ENCODE results near the gene TSHZ2. TPM values are rescaled to one million over a fixed set of nuclear protein-coding genes. Genes with fewer than 3 reads are reported as not detected.

TSHZ2 gene
- total and polyA plus RNA-seq, 2 experiments from 2014 or later = 10.4 to 32.0 TPM

DNA sequence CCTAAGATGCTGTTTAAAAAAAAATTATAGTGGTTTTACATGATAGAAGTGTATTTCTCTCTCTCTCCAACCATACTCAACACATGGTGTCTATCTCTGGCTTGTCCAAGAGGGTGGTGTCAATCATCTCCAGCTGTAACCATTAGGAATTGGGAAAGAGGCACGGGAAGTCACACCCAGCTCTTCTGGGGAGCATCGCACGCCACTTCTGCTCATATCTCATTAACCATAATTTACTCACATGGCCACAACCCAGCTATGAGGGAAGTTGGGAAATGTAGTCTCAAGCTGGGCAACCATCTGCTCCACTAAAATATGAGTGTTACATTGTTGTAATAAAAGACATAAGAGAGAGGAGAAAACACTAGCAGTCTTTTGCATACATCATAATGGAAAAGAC is 30.4 kb upstream of the TSHZ2 start:
- peak in 1 of 2 donors; percentile 75 for DNase-seq (ENCODE audit: low read depth in 1 of 2, low spot score in 1 of 2)

DNA sequence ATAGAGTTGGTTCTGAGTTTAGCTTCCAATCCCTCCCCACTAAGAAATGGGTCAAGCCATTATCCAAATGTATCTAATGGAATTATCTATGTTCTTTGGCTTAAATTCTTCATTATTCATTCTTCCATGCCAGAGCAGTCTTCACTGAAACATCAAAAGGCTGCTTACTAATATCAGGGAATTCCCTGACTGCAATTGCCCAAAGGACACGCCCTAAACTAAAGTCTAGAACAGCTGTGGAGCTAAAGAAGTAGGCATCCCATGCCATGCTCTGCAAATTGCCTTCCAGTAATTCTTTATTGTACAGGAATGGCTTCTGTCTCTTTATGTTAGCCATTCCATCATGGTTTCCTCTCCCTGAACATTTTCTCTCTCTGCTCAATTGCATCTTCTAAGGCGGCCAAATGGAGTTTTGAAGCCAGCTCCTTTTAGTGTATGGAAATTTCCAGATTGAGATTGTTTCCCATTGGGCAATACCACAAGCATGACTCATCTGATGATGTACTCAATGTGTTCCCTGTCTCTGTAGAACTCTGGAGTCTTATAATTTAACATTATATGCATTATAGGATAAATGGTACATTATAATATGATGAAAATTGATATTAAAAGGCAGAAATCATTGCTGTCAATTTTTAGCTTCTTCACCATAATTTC is 28.8 kb upstream of the TSHZ2 start:
- no peaks in the 10 kb centered on the region for H3K27me3 ChIP-seq
- no peaks in the 10 kb centered on the region for H3K9me3 ChIP-seq (ENCODE audit: low read depth)
- H3K4me1 ChIP-seq (ENCODE audit: low read depth) = no peaks in the 10 kb centered on the region
- H3K4me3 ChIP-seq = no peak overlapping the region
- no peaks in the 10 kb centered on the region for H3K36me3 ChIP-seq
- TF ChIP-seq, protein P1, sequence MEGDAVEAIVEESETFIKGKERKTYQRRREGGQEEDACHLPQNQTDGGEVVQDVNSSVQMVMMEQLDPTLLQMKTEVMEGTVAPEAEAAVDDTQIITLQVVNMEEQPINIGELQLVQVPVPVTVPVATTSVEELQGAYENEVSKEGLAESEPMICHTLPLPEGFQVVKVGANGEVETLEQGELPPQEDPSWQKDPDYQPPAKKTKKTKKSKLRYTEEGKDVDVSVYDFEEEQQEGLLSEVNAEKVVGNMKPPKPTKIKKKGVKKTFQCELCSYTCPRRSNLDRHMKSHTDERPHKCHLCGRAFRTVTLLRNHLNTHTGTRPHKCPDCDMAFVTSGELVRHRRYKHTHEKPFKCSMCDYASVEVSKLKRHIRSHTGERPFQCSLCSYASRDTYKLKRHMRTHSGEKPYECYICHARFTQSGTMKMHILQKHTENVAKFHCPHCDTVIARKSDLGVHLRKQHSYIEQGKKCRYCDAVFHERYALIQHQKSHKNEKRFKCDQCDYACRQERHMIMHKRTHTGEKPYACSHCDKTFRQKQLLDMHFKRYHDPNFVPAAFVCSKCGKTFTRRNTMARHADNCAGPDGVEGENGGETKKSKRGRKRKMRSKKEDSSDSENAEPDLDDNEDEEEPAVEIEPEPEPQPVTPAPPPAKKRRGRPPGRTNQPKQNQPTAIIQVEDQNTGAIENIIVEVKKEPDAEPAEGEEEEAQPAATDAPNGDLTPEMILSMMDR (IDR thresholded peaks at IDR 0.05; ENCODE audit: low read depth, low read length) = no peak
- H3K27ac ChIP-seq = no peak overlapping the region
- peak in 1 of 2 donors; percentile 84 for DNase-seq (ENCODE audit: low read depth in 1 of 2, low spot score in 1 of 2)

More for the DNA sequence above, 30.4 kb upstream of the TSHZ2 start:
- no peaks in the 10 kb centered on the region for H3K36me3 ChIP-seq
- H3K4me1 ChIP-seq (ENCODE audit: low read depth) = no peaks in the 10 kb centered on the region
- H3K27ac ChIP-seq = no peak overlapping the region
- TF ChIP-seq, protein P1 (IDR thresholded peaks at IDR 0.05; ENCODE audit: low read depth, low read length) = no peak
- H3K27me3 ChIP-seq = no peaks in the 10 kb centered on the region
- no peaks in the 10 kb centered on the region for H3K9me3 ChIP-seq (ENCODE audit: low read depth)
- no peak overlapping the region for H3K4me3 ChIP-seq

DNA sequence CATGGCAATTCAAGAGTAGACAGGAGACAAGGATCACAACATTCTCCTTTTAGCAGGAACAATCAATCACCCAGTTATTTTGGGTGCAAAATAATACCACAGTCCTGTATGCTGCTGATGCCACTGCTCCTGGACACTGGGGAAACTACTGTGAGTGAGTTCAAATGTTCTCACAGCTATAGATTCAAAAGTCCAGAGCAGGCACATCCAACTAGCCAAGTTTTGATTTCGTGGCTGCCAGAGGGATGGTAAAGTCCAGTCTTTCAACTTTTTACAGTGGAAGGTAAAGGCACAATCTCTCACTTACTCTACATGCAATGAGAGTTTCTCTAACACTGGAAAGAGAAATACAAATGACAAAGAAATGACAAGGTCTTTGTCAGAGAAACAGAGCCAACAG is 26.9 kb upstream of the TSHZ2 start:
- TF ChIP-seq, protein P1 (IDR thresholded peaks at IDR 0.05; ENCODE audit: low read depth, low read length) = no peak
- H3K36me3 ChIP-seq = no peaks in the 10 kb centered on the region
- H3K4me3 ChIP-seq = no peak overlapping the region
- no peaks in the 10 kb centered on the region for H3K9me3 ChIP-seq (ENCODE audit: low read depth)
- H3K4me1 ChIP-seq (ENCODE audit: low read depth) = no peaks in the 10 kb centered on the region
- no peak overlapping the region for H3K27ac ChIP-seq
- no peak for DNase-seq (ENCODE audit: low read depth in 1 of 2, low spot score in 1 of 2)
- H3K27me3 ChIP-seq = no peaks in the 10 kb centered on the region

DNA sequence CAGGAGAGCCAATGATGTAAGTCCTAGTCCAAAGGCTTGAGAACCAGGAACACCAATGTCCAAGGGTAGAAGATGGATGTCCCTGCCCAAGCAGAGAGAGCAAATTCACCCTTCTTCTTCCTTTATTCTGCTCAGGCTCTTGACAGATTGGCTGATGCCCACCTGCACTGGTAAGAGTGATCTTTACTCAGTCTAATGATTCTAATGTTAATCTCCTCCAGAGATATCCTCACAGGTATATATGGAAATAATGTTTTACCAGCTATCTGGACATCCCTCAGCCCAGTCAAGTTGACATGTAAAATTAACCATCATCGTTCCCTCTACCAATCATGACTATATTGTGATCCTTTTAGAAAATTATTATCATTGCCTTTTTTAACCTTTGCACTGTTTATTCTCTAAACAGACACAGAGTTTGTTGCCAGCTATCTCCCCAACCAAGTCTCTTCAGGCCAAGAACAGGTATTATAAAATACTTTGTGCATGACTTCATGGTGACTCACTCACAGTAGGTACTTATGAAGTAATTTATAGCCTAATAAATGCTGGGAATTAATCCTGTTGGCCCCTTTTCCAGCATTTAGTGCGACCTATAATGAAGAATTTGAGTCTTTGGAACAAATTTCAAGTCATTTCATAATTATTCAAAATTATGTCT is 26.2 kb upstream of the TSHZ2 start:
- no peaks in the 10 kb centered on the region for H3K27me3 ChIP-seq
- no peak overlapping the region for H3K27ac ChIP-seq
- no peaks in the 10 kb centered on the region for H3K9me3 ChIP-seq (ENCODE audit: low read depth)
- H3K4me3 ChIP-seq = no peak overlapping the region
- no peaks in the 10 kb centered on the region for H3K36me3 ChIP-seq
- TF ChIP-seq, protein P1 (IDR thresholded peaks at IDR 0.05; ENCODE audit: low read depth, low read length) = no peak
- DNase-seq (ENCODE audit: low read depth in 1 of 2, low spot score in 1 of 2) = no peak
- no peaks in the 10 kb centered on the region for H3K4me1 ChIP-seq (ENCODE audit: low read depth)

DNA sequence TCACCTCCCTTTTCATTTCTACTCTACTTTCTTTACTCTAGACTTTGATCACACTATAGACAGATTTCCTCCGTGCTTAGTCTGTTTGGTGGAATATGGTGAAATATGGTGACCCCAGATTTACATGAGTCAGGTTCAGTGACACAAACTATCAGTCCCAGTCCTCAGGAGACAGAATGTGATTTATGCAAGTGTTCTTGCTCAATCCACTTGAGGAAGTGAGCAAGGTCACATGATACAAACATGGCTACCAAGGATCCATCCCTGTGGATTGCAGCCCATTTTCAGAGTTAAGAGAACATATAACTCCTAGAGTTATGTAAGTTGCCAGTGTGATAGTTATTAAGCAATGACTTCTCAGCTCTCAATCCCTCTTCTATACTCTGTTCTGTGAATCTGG is 23.7 kb upstream of the TSHZ2 start:
- DNase-seq (ENCODE audit: low read depth in 1 of 2, low spot score in 1 of 2) = peak in 1 of 2 donors; percentile 70
- Histone ChIP-seq H3K9me3 (ENCODE audit: low read depth) (no peaks in the 10 kb centered on the region), H3K4me1 (ENCODE audit: low read depth) (no peaks in the 10 kb centered on the region), H3K27me3 (no peaks in the 10 kb centered on the region), H3K4me3 (no peak overlapping the region), H3K36me3 (no peaks in the 10 kb centered on the region), H3K27ac (no peak overlapping the region)
- TF ChIP-seq, protein P1 (IDR thresholded peaks at IDR 0.05; ENCODE audit: low read depth, low read length) = no peak

Data from cardiac muscle cell (in vitro differentiated cells and primary cell).